Neutrophil (primary cell): ENCODE measurements around the gene NHS.

Experiments
- H3K27ac ChIP-seq: fragments of 200-600 bp; sonication (generic); 2 replicates; pipeline ENCODE4 v1.5.1; 2016; ENCODE audit warnings: mild to moderate bottlenecking, moderate library complexity
- H3K27me3 ChIP-seq: fragments of 200-600 bp; sonication (generic); 2 replicates; pipeline ENCODE4 v1.6.0; 2016; ENCODE audit warnings: mild to moderate bottlenecking
- H3K36me3 ChIP-seq: fragments of 200-600 bp; sonication (generic); 2 replicates; pipeline ENCODE4 v1.5.1; 2017
- H3K4me1 ChIP-seq, 2 experiments: fragments of 200-600 bp in 1 of 2; sonication (generic) in 1 of 2; 1 replicate in 1 of 2; 2 replicates in 1 of 2; pipeline versions ENCODE4 v1.5.1 to v1.6.1; 2013 to 2016; ENCODE audit warnings: low read depth in 1 of 2, low read length in 1 of 2, mild to moderate bottlenecking in 1 of 2, moderate library complexity in 1 of 2; ENCODE audit not compliant: control insufficient read depth in 1 of 2, insufficient read depth in 1 of 2
- H3K4me3 ChIP-seq, 2 experiments: fragments of 200-600 bp in 1 of 2; sonication (generic) in 1 of 2; 1 replicate in 1 of 2; 2 replicates in 1 of 2; pipeline ENCODE4 v1.5.1; 2013 to 2016; ENCODE audit warnings: low read depth in 1 of 2, low read length in 1 of 2, mild to moderate bottlenecking in 1 of 2, moderate library complexity in 1 of 2
- H3K9me3 ChIP-seq: fragments of 200-600 bp; sonication (generic); 2 replicates; pipeline ENCODE4 v1.5.1; 2016
- TF ChIP-seq, protein P1 (sequence below): fragments of 200-600 bp; sonication (generic); IDR thresholded peaks from 2 replicates; pipeline ENCODE4 v1.5.1; 2016; ENCODE audit warnings: antibody characterized with exemption

NHS gene

DNA sequence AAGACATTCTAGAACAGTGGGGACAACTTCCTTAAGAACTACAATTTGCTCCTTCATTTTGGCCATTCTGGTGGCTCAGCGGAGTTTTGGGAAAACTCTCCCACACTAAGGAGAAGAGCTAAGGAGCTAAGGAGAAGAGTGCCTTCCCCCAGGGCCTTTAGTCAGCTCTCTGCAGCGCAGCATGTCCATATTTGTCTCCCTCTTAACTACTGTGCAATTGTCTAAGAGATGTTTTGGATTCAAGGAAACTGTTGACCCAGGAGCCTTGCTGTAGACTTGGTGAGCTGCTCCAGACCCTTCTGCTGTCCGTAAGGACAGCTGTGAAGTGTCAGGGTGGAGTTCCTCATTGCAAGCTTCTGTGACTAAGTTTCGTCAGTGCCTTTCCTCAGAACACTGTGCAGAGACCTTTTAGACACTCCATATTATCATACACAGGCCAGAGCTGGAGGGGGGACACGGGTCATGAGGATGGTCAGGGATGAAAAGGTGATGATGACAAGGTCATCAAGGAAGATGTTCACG, 179.0 kb downstream of the NHS start:
- Histone ChIP-seq H3K27ac (no peak overlapping the region), H3K4me1 (peaks cover 0 to under 1% of the 10 kb centered on the region in 2 experiments), H3K36me3 (no peaks in the 10 kb centered on the region), H3K9me3 (no peaks in the 10 kb centered on the region), H3K27me3 (no peaks in the 10 kb centered on the region), H3K4me3 (no peak overlapping the region)
- TF ChIP-seq, protein P1, sequence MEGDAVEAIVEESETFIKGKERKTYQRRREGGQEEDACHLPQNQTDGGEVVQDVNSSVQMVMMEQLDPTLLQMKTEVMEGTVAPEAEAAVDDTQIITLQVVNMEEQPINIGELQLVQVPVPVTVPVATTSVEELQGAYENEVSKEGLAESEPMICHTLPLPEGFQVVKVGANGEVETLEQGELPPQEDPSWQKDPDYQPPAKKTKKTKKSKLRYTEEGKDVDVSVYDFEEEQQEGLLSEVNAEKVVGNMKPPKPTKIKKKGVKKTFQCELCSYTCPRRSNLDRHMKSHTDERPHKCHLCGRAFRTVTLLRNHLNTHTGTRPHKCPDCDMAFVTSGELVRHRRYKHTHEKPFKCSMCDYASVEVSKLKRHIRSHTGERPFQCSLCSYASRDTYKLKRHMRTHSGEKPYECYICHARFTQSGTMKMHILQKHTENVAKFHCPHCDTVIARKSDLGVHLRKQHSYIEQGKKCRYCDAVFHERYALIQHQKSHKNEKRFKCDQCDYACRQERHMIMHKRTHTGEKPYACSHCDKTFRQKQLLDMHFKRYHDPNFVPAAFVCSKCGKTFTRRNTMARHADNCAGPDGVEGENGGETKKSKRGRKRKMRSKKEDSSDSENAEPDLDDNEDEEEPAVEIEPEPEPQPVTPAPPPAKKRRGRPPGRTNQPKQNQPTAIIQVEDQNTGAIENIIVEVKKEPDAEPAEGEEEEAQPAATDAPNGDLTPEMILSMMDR, result no peak

DNA sequence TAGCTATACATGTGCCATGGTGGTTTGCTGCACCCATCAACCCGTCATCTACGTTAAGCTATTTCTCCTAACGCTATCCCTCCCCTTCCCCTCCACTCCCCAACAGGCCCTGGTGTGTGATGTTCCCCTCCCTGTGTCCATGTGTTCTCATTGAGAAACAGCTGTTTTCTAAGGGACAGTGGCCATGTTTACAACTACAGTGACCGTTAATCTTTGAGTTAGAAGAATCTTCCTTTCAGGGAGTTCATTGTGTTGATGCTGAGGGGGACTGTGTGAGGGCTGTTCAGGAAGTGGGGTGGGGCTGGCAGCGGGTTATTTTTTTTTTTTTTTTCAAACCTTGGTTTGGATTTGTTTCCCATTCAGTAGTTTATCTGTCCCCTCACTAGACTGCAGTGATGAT, 179.9 kb downstream of the NHS start:
- no peaks in the 10 kb centered on the region for H3K9me3 ChIP-seq

DNA sequence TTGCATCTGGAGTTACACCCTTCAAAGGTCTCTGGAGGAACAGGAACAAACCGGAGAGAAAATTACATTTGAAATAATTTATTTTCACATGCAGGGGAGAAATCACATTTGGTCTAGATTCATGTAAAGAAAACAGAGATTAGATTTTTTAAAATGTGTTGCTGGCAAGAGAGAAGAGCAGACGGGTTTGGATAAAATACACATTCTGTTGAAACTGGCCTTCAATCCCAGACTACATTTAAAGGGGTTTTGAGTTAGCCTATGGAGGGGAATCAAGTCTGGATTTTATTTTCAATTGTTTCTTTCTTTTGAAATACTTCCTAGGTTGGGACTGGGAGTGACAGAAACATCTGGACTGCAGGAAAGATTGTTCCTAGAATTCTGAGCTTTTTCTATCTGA, 180.8 kb downstream of the NHS start:
- TF ChIP-seq, protein P1, result no peak
- Histone ChIP-seq H3K27ac (no peak overlapping the region), H3K4me3 (no peak overlapping the region)

More for the DNA sequence above, 179.9 kb downstream of the NHS start:
- no peaks in the 10 kb centered on the region for H3K36me3 ChIP-seq
- H3K4me1 ChIP-seq, result peaks cover 9% of the 10 kb centered on the region in 2 experiments
- no peaks in the 10 kb centered on the region for H3K27me3 ChIP-seq
- TF ChIP-seq, protein P1, result no peak
- no peak overlapping the region for H3K4me3 ChIP-seq
- H3K27ac ChIP-seq, result no peak overlapping the region

DNA sequence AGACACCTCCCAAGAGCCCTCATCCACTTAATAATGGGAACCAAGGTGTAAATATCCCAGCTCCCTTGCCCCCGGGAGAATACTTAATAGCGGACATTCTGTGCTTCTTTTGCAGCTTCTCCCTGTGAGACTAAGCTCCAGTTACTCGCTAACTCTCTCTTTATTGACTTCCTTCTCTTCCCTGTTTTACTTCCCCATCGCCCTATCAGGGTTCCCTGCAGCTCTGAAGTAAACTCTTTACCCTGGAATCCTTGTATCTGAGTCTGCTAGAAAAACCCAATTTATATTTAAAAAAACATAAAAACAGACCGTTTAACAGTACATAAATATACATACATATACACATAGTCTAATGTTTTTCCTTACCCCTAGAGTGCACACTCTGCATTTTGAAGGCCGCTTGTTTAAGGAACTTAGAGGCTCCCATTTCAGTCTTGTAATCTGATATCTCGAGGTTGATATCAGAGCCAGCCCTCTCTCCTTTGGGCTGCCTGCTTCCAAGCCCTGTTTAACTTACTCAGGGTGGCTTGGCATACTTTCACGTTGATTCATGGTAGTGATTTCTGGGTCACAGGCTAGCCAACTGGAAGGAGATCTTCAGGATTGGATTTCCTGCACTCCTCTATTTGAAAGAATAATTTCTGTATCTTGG, 184.9 kb downstream of the NHS start:
- H3K27me3 ChIP-seq, result no peaks in the 10 kb centered on the region
- no peak overlapping the region for H3K4me3 ChIP-seq
- peaks cover 26 to 29% of the 10 kb centered on the region in 2 experiments for H3K4me1 ChIP-seq
- peak overlapping the region; percentile 63 for H3K27ac ChIP-seq
- TF ChIP-seq, protein P1, result no peak
- no peaks in the 10 kb centered on the region for H3K36me3 ChIP-seq
- H3K9me3 ChIP-seq, result no peaks in the 10 kb centered on the region

More for the DNA sequence above, 180.8 kb downstream of the NHS start:
- Histone ChIP-seq H3K27me3 (no peaks in the 10 kb centered on the region), H3K4me1 (peaks cover 11 to 12% of the 10 kb centered on the region in 2 experiments), H3K36me3 (no peaks in the 10 kb centered on the region), H3K9me3 (no peaks in the 10 kb centered on the region)

DNA sequence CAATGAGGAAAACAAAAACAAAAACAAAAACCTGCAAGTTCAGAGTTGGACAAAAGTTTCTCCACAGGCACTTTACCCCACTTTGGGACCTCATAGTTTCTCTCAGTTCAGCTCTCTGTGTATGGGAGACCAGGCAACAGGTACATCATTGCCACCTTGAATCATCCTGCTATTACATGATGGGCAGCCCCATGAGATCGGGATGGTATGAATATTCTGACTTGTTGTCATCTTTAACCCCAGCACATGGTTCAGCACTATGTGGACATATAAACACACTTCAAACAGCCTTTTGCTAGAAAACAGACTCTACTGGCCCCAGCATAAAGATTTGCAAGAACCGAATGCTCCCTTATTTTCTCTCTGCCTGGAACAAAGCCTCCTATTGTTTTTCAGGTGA, 185.4 kb downstream of the NHS start:
- TF ChIP-seq, protein P1, result no peak
- H3K27ac ChIP-seq, result peak overlapping the region; percentile 63
- no peaks in the 10 kb centered on the region for H3K27me3 ChIP-seq
- no peaks in the 10 kb centered on the region for H3K36me3 ChIP-seq
- H3K4me3 ChIP-seq, result no peak overlapping the region
- H3K9me3 ChIP-seq, result no peaks in the 10 kb centered on the region
- peaks cover 31 to 34% of the 10 kb centered on the region in 2 experiments for H3K4me1 ChIP-seq
